HepG2 (cell line): ENCODE results near the gene DDOST. TPM values are rescaled to one million over a fixed set of nuclear protein-coding genes. Genes with fewer than 3 reads are reported as not detected.

ENCODE experiments used
- ATAC-seq: fragments of 200-7000 bp; cut with Tn5 transposase; 3 replicates; pipeline ENCODE4 v1.9.1; 2020; ENCODE audit warnings: mild to moderate bottlenecking, moderate library complexity
- BruUV-seq: library from RNA; stranded (reverse); fragments of 400-500 nt; replicated peaks from 2 replicates; lab custom pipeline; 2021; lab: Mats Ljungman, UMichigan
- CTCF ChIA-PET: fragments of 300-600 bp; formaldehyde crosslinking; extraction: SDS; loops from one replicate; lab custom pipeline; 2021; ENCODE audit warnings: low total read pairs, inconsistent platforms, low intra/inter-chr PET ratio; lab: Yijun Ruan, JAX
- POLR2A ChIA-PET: fragments of 350-600 bp; sonication (Branson Sonifier 250); formaldehyde crosslinking; loops from one replicate; lab custom pipeline; 2020; ENCODE audit warnings: antibody characterized with exemption, inconsistent platforms; lab: Yijun Ruan, JAX
- DNase-seq: peaks from one replicate; pipeline ENCODE4 v3.0.0-alpha.2; 2015; ENCODE audit warnings: low spot score
- FAIRE-seq: peaks from 3 replicates; lab custom pipeline; 2011; peaks lifted over from hg19 to GRCh38; lab: Jason Lieb, UNC
- H2AFZ ChIP-seq: one replicate; pipeline ENCODE4 v1.6.1; 2011; ENCODE audit warnings: low read length, inconsistent platforms
- H3K27ac ChIP-seq: fragments of 300-600 bp; 3 replicates; pipeline ENCODE4 v1.8.0; 2011; ENCODE audit warnings: mixed run types, mild to moderate bottlenecking, mixed read lengths, low read length, inconsistent platforms; ENCODE audit not compliant: insufficient read depth; ENCODE audit errors: extremely low read length
- H3K27me3 ChIP-seq, 2 experiments: fragments of 200-600 bp in 1 of 2; 2 replicates in 1 of 2; 3 replicates in 1 of 2; pipeline versions ENCODE4 v1.6.0 to v1.8.0; 2011; ENCODE audit warnings: low read length in 2 of 2, mild to moderate bottlenecking in 2 of 2, moderate library complexity in 2 of 2, inconsistent platforms in 1 of 2; ENCODE audit not compliant: insufficient read depth in 2 of 2, control insufficient read depth in 1 of 2
- H3K36me3 ChIP-seq, 2 experiments: fragments of 200-600 bp in 1 of 2; replicated peaks in 1 of 2; 2 replicates in 1 of 2; 3 replicates in 1 of 2; pipeline versions ENCODE4 v1.5.1 to v1.8.0; 2011; ENCODE audit warnings: low read length in 2 of 2, inconsistent platforms in 1 of 2; ENCODE audit not compliant: insufficient read depth in 2 of 2, control insufficient read depth in 1 of 2
- H3K4me1 ChIP-seq: 2 replicates; pipeline ENCODE4 v1.5.1; 2012; ENCODE audit warnings: low read length, inconsistent platforms; ENCODE audit not compliant: insufficient read depth
- H3K4me2 ChIP-seq: 2 replicates; pipeline ENCODE4 v1.6.0; 2011; ENCODE audit warnings: low read depth, low read length, inconsistent platforms
- H3K4me3 ChIP-seq, 3 experiments: fragments of 200-600 bp in 1 of 3; sonication (generic), shearing (Covaris generic) in 1 of 3; replicated peaks in 1 of 3; 2 replicates each; pipeline ENCODE4 v1.5.1; 2011 to 2016; ENCODE audit warnings: low read length in 3 of 3, inconsistent platforms in 2 of 3, low read depth in 2 of 3, mild to moderate bottlenecking in 2 of 3, control low read depth in 1 of 3, mixed read lengths in 1 of 3; ENCODE audit not compliant: insufficient read depth in 1 of 3
- H3K79me2 ChIP-seq: one replicate; pipeline ENCODE4 v1.6.1; 2011; ENCODE audit warnings: low read length, inconsistent platforms; ENCODE audit not compliant: insufficient read depth
- H3K9ac ChIP-seq: 2 replicates; pipeline ENCODE4 v1.6.0; 2011; ENCODE audit warnings: mild to moderate bottlenecking, low read depth, low read length, inconsistent platforms; ENCODE audit not compliant: insufficient read depth
- H3K9me3 ChIP-seq: 2 replicates; pipeline ENCODE4 v1.5.1; 2012; ENCODE audit warnings: mild to moderate bottlenecking, low read length
- H4K20me1 ChIP-seq: 2 replicates; pipeline ENCODE4 v1.6.0; 2011; ENCODE audit warnings: inconsistent platforms, mild to moderate bottlenecking, low read length, moderate library complexity; ENCODE audit not compliant: insufficient read depth
- ELK4 ChIP-seq: sonication (generic); formaldehyde crosslinking; IDR thresholded peaks from 2 replicates; pipeline ENCODE4 v1.9.0; 2021; ENCODE audit warnings: missing genetic modification reagents, borderline replicate concordance
- FOXA3 ChIP-seq: IDR thresholded peaks from 2 replicates; pipeline ENCODE4 v1.6.1; 2016; ENCODE audit warnings: missing genetic modification reagents, missing compliant biosample characterization
- FOXO4 ChIP-seq: sonication (generic); formaldehyde crosslinking; conservative IDR thresholded peaks from 2 replicates; pipeline ENCODE4 v1.8.1; 2023; ENCODE audit warnings: missing genetic modification reagents
- REL ChIP-seq: sonication (generic); formaldehyde crosslinking; conservative IDR thresholded peaks from 2 replicates; pipeline ENCODE4 v1.8.0; 2022; ENCODE audit warnings: mild to moderate bottlenecking, missing genetic modification reagents, moderate library complexity
- ZNF414 ChIP-seq: sonication (generic); formaldehyde crosslinking; IDR thresholded peaks from 2 replicates; pipeline ENCODE4 v1.5.0; 2020; ENCODE audit warnings: missing genetic modification reagents
- ZNF441 ChIP-seq: sonication (generic); formaldehyde crosslinking; IDR thresholded peaks from 2 replicates; pipeline ENCODE4 v1.7.0; 2021; ENCODE audit warnings: missing genetic modification reagents, borderline replicate concordance
- WGBS: methylation state at CpG from one replicate; pipeline ENCODE4 v1.1.6; 2017; ENCODE audit warnings: low lambda C conversion rate; 5-methylcytosine and 5-hydroxymethylcytosine counted together
- in situ Hi-C: cut with HindIII; loops from 2 replicates; pipeline ENCODE4 v1.10.0; 2017; ENCODE audit warnings: low pct_unique_long_range_greater_than_20kb; ENCODE audit not compliant: extremely low pct_ligation_motif_present
- intact Hi-C: fragments of 100-400 bp; cut with micrococcal nuclease; formaldehyde crosslinking; loops from one replicate; pipeline ENCODE4 v1.10.0; 2022; ENCODE audit not compliant: unreplicated experiment
- polyA plus RNA-seq, 8 experiments: library from polyadenylated mRNA; depleted of rRNA in 3 of 8; stranded (reverse) in 7 of 8; unstranded in 1 of 8; fragments of >200 nt; fragmentation: Illumina TruSeq in 4 of 8; extraction: Trizol in 4 of 8; gene quantifications; 2 replicates each; pipeline versions ENCODE4 v1.2.1 to v1.2.3, GENCODE V29; 2011 to 2016; ENCODE audit warnings: low read depth in 4 of 8, missing spikeins in 1 of 8, mixed read lengths in 1 of 8; ENCODE audit not compliant: insufficient read depth in 1 of 8
- total RNA-seq, 5 experiments: library from RNA; depleted of rRNA; stranded (reverse); fragments of >200 nt; fragmentation: Illumina TruSeq; extraction: Trizol; gene quantifications; 2 replicates each; pipeline ENCODE4 v1.2.3, GENCODE V29; 2016; ENCODE audit warnings: low read depth in 1 of 5
- TF ChIP-seq, protein P1 (sequence below): sonication (generic); formaldehyde crosslinking; IDR thresholded peaks from 2 replicates; pipeline ENCODE4 v1.5.1; 2020; ENCODE audit warnings: mild to moderate bottlenecking, missing genetic modification reagents, borderline replicate concordance

Gene DDOST
- total and polyA plus RNA-seq, 2 of the 13 experiments (the other 11 are each of a cell fraction or from before 2014, with no cell fraction given), result 335 to 494 TPM

DNA sequence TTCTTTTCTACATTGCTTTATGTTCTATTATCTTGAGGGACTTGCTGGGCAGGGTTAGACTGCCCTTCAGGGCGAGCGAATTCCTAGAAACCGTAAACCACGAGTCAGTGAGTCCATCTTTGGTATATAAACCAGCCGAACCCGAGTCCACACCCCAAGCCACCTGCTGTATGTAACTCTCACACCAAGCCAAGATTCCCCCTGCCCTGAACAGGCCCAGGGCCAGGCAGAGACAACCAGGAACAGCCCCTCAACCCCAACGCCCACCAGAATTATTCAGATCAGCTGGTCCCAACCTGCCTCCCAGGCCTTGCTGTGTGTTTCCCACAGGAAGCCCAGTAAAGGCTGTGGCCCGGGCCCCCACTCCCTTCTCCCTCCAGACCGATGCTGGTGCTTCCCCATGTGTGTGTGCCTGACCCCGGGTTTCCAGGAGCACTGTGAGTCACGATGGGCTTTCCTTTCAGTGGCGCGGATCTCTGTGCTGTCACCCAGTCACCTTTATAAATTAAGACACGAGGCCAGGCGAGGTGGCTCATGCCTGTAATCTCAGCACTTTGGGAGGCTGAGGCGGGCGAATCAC lies 39.6 kb upstream of the DDOST start:
- no peak for FAIRE-seq
- CTCF ChIA-PET, result no interaction called here
- Histone ChIP-seq H3K9ac (no peak overlapping the region), H3K4me1 (peaks cover 45% of the 10 kb centered on the region), H3K79me2 (no peaks in the 10 kb centered on the region), H3K9me3 (no peaks in the 10 kb centered on the region)
- WGBS, result 45% methylated on average over 15 of the region's 17 CpGs
- POLR2A ChIA-PET, result no interaction called here
- TF ChIP-seq FOXO4 (CRISPR knock-in tag) (0 out of 2 replicates have a peak, but pooled peaks have one; percentile 48), ELK4 (CRISPR knock-in tag) (no peak), ZNF414 (no peak), REL (CRISPR knock-in tag) (no peak), ZNF441 (CRISPR knock-in tag) (peak; percentile 70; the same call in 1 of the 2 replicates), FOXA3 (CRISPR knock-in tag) (no peak)
- TF ChIP-seq, protein P1, sequence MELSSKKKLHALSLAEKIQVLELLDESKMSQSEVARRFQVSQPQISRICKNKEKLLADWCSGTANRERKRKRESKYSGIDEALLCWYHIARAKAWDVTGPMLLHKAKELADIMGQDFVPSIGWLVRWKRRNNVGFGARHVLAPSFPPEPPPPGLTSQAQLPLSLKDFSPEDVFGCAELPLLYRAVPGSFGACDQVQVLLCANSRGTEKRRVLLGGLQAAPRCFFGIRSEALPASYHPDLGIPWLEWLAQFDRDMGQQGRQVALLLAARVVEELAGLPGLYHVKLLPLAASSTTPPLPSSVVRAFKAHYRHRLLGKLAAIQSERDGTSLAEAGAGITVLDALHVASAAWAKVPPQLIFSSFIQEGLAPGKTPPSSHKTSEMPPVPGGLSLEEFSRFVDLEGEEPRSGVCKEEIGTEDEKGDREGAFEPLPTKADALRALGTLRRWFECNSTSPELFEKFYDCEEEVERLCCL (CRISPR knock-in tag), result no peak
- TF ChIP-seq, all 625 proteins: peak for 2
- Histone ChIP-seq H3K27me3 (peaks cover 5 to 20% of the 10 kb centered on the region in 2 experiments; a peak in 3 of 5 replicates), H3K4me2 (no peak overlapping the region), H3K36me3 (no peaks in the 10 kb centered on the region), H3K4me3 (no peak overlapping the region), H3K27ac (no peak overlapping the region), H4K20me1 (no peaks in the 10 kb centered on the region), H2AFZ (no peak overlapping the region)
- intact Hi-C loops, result no loop called here
- DNase-seq, result no peak
- in situ Hi-C loops, result no loop called here
- ATAC-seq, result no peak
- BruUV-seq, result no TSS peak
